Gastroesophageal sphincter (tissue), 3 donors: ENCODE data around the gene SAMD5.

Source experiments
- CTCF ChIP-seq, 4 experiments: fragments of 200-600 bp in 2 of 4; fragments of 450-650 bp in 2 of 4; sonication (generic) in 1 of 4; IDR thresholded peaks; one replicate each; pipeline ENCODE4 v1.5.1; 2017 to 2019; ENCODE audit warnings: antibody characterized with exemption in 4 of 4, mild to moderate bottlenecking in 2 of 4, moderate library complexity in 2 of 4
- EP300 ChIP-seq: sonication (generic); formaldehyde crosslinking; IDR thresholded peaks from one replicate; pipeline ENCODE4 v1.6.1; 2017; ENCODE audit warnings: antibody characterized with exemption, mild to moderate bottlenecking
- POLR2AphosphoS5 ChIP-seq: sonication (generic); formaldehyde crosslinking; IDR thresholded peaks from one replicate; pipeline ENCODE4 v1.6.1; 2017; ENCODE audit warnings: antibody characterized with exemption

GRCh38 chr6:147615659-147616456, 107.4 kb downstream of the SAMD5 start:
- TF ChIP-seq POLR2AphosphoS5 (no peak), CTCF (IDR thresholded peaks at IDR 0.05) (no peak), EP300 (no peak)
